ENCODE measurements around the gene FAM135A.

GRCh38 chr6:70391492-70391891 is 21.8 kb upstream of the FAM135A start:
- TF ChIP-seq CTCF (IDR thresholded peaks at IDR 0.05) (no peak), EHF (CRISPR knock-in tag; IDR thresholded peaks at IDR 0.05) (no peak), MAZ (IDR thresholded peaks at IDR 0.05; ENCODE audit: borderline replicate concordance, low read depth, low read length) (no peak), RNF2 (IDR thresholded peaks at IDR 0.05; ENCODE audit: borderline replicate concordance, low read depth) (no peak), TP53 (CRISPR knock-in tag; IDR thresholded peaks at IDR 0.05) (no peak), RARB (CRISPR knock-in tag; IDR thresholded peaks at IDR 0.05) (no peak), POLR2A (IDR thresholded peaks at IDR 0.05; ENCODE audit: low read length) (no peak), HEYL (CRISPR knock-in tag; IDR thresholded peaks at IDR 0.05) (no peak), CEBPB (IDR thresholded peaks at IDR 0.05) (no peak), KDM1A (IDR thresholded peaks at IDR 0.05; ENCODE audit: low read depth) (no peak), POLR2AphosphoS2 (conservative IDR thresholded peaks at IDR 0.05; ENCODE audit: low read length) (no peak)
- TF ChIP-seq, protein P1, sequence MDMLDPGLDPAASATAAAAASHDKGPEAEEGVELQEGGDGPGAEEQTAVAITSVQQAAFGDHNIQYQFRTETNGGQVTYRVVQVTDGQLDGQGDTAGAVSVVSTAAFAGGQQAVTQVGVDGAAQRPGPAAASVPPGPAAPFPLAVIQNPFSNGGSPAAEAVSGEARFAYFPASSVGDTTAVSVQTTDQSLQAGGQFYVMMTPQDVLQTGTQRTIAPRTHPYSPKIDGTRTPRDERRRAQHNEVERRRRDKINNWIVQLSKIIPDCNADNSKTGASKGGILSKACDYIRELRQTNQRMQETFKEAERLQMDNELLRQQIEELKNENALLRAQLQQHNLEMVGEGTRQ (IDR thresholded peaks at IDR 0.05) = no peak
- TF ChIP-seq, protein P2, sequence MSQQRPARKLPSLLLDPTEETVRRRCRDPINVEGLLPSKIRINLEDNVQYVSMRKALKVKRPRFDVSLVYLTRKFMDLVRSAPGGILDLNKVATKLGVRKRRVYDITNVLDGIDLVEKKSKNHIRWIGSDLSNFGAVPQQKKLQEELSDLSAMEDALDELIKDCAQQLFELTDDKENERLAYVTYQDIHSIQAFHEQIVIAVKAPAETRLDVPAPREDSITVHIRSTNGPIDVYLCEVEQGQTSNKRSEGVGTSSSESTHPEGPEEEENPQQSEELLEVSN (IDR thresholded peaks at IDR 0.05; ENCODE audit: borderline replicate concordance, low read depth) = no peak
- TF ChIP-seq, protein P3, sequence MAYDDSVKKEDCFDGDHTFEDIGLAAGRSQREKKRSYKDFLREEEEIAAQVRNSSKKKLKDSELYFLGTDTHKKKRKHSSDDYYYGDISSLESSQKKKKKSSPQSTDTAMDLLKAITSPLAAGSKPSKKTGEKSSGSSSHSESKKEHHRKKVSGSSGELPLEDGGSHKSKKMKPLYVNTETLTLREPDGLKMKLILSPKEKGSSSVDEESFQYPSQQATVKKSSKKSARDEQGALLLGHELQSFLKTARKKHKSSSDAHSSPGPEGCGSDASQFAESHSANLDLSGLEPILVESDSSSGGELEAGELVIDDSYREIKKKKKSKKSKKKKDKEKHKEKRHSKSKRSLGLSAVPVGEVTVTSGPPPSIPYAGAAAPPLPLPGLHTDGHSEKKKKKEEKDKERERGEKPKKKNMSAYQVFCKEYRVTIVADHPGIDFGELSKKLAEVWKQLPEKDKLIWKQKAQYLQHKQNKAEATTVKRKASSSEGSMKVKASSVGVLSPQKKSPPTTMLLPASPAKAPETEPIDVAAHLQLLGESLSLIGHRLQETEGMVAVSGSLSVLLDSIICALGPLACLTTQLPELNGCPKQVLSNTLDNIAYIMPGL (CRISPR knock-in tag; IDR thresholded peaks at IDR 0.05; ENCODE audit: borderline replicate concordance) = no peak
